HepG2 (cell line): Measurements from ENCODE around the gene CITED4.

ENCODE experiments used
- CHD2 ChIP-seq: IDR thresholded peaks from 2 replicates; pipeline ENCODE4 v1.6.1; 2011; ENCODE audit warnings: low read depth, low read length, improper control_type of control experiment
- ISX ChIP-seq: sonication (generic); formaldehyde crosslinking; conservative IDR thresholded peaks from 2 replicates; pipeline ENCODE4 v1.5.0; 2020; ENCODE audit warnings: missing genetic modification reagents
- POLR2A ChIP-seq, 2 experiments: IDR thresholded peaks; 2 replicates each; pipeline ENCODE4 v1.6.1; 2011; ENCODE audit warnings: low read depth in 2 of 2, low read length in 2 of 2, mild to moderate bottlenecking in 1 of 2, moderate library complexity in 1 of 2; ENCODE audit not compliant: insufficient read depth in 1 of 2
- SOX6 ChIP-seq, 2 experiments: fragments of 450-650 bp in 1 of 2; sonication (generic) in 1 of 2; formaldehyde crosslinking in 1 of 2; IDR thresholded peaks; 2 replicates each; pipeline versions ENCODE4 v1.4.0 to v1.6.1; 2017 to 2020; ENCODE audit warnings: antibody characterized with exemption in 1 of 2, mild to moderate bottlenecking in 1 of 2, missing genetic modification reagents in 1 of 2
- TARDBP ChIP-seq: sonication (generic); formaldehyde crosslinking; IDR thresholded peaks from 2 replicates; pipeline ENCODE4 v1.8.0; 2022; ENCODE audit warnings: mild to moderate bottlenecking, missing genetic modification reagents
- TCF7 ChIP-seq: sonication (generic); IDR thresholded peaks from 2 replicates; pipeline ENCODE4 v1.6.1; 2016; ENCODE audit warnings: antibody characterized with exemption, low read depth
- ZFX ChIP-seq: sonication (generic); formaldehyde crosslinking; IDR thresholded peaks from 2 replicates; pipeline ENCODE4 v1.4.0; 2020; ENCODE audit warnings: mild to moderate bottlenecking, low read depth, missing genetic modification reagents, moderate library complexity
- ZNF619 ChIP-seq: sonication (generic); formaldehyde crosslinking; IDR thresholded peaks from 2 replicates; pipeline ENCODE4 v1.4.0; 2020; ENCODE audit warnings: mild to moderate bottlenecking, missing genetic modification reagents
- TF ChIP-seq, protein P1 (sequence below): sonication (generic); formaldehyde crosslinking; IDR thresholded peaks from 2 replicates; pipeline ENCODE4 v1.8.1; 2023; ENCODE audit warnings: mild to moderate bottlenecking, missing genetic modification reagents
- TF ChIP-seq, protein P2 (sequence below): IDR thresholded peaks from 2 replicates; pipeline ENCODE4 v1.6.1; 2016; ENCODE audit warnings: control low read depth
- TF ChIP-seq, protein P3 (sequence below): IDR thresholded peaks from 2 replicates; pipeline ENCODE4 v1.6.1; 2016; ENCODE audit warnings: low read depth, borderline replicate concordance
- TF ChIP-seq, protein P4 (sequence below): sonication (generic); formaldehyde crosslinking; IDR thresholded peaks from 2 replicates; pipeline ENCODE4 v1.5.0; 2020; ENCODE audit warnings: mild to moderate bottlenecking, missing genetic modification reagents, moderate library complexity
- TF ChIP-seq, protein P5 (sequence below): sonication (generic); formaldehyde crosslinking; IDR thresholded peaks from 2 replicates; pipeline ENCODE4 v1.8.1; 2022; ENCODE audit warnings: low read depth, mild to moderate bottlenecking, missing genetic modification reagents
- TF ChIP-seq, protein P6 (sequence below): sonication (generic); formaldehyde crosslinking; IDR thresholded peaks from 2 replicates; pipeline ENCODE4 v1.4.0; 2020; ENCODE audit warnings: missing genetic modification reagents, mild to moderate bottlenecking, borderline replicate concordance

DNA sequence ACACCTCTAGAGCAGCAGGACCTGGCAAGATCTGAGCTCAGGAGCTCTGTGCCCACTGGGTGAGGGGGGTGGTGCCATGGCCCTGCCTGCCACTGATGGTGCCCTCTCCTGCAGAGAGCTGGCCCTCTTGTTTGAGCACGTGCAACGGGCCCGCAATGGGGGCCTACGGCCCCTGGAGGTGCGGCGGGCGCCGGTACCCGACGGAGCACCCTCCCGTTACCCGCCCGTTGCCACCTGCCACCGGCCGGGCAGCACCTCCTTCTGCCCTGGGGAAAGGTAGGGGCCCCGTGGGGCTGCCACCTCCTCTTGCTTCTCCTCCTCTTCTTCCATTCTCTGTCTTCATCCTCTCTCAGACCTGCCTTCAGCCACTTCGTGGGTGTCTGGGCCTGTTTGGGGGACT, 38.2 kb downstream of the CITED4 start:
- TF ChIP-seq, protein P1, sequence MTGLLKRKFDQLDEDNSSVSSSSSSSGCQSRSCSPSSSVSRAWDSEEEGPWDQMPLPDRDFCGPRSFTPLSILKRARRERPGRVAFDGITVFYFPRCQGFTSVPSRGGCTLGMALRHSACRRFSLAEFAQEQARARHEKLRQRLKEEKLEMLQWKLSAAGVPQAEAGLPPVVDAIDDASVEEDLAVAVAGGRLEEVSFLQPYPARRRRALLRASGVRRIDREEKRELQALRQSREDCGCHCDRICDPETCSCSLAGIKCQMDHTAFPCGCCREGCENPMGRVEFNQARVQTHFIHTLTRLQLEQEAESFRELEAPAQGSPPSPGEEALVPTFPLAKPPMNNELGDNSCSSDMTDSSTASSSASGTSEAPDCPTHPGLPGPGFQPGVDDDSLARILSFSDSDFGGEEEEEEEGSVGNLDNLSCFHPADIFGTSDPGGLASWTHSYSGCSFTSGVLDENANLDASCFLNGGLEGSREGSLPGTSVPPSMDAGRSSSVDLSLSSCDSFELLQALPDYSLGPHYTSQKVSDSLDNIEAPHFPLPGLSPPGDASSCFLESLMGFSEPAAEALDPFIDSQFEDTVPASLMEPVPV: no peak
- TF ChIP-seq ZNF619 (CRISPR knock-in tag): no peak
- TF ChIP-seq ZFX (CRISPR knock-in tag): no peak
- TF ChIP-seq, protein P2, sequence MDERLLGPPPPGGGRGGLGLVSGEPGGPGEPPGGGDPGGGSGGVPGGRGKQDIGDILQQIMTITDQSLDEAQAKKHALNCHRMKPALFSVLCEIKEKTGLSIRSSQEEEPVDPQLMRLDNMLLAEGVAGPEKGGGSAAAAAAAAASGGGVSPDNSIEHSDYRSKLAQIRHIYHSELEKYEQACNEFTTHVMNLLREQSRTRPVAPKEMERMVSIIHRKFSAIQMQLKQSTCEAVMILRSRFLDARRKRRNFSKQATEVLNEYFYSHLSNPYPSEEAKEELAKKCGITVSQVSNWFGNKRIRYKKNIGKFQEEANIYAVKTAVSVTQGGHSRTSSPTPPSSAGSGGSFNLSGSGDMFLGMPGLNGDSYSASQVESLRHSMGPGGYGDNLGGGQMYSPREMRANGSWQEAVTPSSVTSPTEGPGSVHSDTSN: no peak
- TF ChIP-seq, protein P3, sequence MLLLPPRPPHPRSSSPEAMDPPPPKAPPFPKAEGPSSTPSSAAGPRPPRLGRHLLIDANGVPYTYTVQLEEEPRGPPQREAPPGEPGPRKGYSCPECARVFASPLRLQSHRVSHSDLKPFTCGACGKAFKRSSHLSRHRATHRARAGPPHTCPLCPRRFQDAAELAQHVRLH: no peak
- TF ChIP-seq, protein P4, sequence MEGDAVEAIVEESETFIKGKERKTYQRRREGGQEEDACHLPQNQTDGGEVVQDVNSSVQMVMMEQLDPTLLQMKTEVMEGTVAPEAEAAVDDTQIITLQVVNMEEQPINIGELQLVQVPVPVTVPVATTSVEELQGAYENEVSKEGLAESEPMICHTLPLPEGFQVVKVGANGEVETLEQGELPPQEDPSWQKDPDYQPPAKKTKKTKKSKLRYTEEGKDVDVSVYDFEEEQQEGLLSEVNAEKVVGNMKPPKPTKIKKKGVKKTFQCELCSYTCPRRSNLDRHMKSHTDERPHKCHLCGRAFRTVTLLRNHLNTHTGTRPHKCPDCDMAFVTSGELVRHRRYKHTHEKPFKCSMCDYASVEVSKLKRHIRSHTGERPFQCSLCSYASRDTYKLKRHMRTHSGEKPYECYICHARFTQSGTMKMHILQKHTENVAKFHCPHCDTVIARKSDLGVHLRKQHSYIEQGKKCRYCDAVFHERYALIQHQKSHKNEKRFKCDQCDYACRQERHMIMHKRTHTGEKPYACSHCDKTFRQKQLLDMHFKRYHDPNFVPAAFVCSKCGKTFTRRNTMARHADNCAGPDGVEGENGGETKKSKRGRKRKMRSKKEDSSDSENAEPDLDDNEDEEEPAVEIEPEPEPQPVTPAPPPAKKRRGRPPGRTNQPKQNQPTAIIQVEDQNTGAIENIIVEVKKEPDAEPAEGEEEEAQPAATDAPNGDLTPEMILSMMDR (CRISPR knock-in tag): no peak
- TF ChIP-seq TCF7: no peak
- TF ChIP-seq, protein P5, sequence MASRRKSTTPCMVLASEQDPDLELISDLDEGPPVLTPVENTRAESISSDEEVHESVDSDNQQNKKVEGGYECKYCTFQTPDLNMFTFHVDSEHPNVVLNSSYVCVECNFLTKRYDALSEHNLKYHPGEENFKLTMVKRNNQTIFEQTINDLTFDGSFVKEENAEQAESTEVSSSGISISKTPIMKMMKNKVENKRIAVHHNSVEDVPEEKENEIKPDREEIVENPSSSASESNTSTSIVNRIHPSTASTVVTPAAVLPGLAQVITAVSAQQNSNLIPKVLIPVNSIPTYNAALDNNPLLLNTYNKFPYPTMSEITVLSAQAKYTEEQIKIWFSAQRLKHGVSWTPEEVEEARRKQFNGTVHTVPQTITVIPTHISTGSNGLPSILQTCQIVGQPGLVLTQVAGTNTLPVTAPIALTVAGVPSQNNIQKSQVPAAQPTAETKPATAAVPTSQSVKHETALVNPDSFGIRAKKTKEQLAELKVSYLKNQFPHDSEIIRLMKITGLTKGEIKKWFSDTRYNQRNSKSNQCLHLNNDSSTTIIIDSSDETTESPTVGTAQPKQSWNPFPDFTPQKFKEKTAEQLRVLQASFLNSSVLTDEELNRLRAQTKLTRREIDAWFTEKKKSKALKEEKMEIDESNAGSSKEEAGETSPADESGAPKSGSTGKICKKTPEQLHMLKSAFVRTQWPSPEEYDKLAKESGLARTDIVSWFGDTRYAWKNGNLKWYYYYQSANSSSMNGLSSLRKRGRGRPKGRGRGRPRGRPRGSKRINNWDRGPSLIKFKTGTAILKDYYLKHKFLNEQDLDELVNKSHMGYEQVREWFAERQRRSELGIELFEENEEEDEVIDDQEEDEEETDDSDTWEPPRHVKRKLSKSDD (CRISPR knock-in tag): no peak
- TF ChIP-seq, protein P6, sequence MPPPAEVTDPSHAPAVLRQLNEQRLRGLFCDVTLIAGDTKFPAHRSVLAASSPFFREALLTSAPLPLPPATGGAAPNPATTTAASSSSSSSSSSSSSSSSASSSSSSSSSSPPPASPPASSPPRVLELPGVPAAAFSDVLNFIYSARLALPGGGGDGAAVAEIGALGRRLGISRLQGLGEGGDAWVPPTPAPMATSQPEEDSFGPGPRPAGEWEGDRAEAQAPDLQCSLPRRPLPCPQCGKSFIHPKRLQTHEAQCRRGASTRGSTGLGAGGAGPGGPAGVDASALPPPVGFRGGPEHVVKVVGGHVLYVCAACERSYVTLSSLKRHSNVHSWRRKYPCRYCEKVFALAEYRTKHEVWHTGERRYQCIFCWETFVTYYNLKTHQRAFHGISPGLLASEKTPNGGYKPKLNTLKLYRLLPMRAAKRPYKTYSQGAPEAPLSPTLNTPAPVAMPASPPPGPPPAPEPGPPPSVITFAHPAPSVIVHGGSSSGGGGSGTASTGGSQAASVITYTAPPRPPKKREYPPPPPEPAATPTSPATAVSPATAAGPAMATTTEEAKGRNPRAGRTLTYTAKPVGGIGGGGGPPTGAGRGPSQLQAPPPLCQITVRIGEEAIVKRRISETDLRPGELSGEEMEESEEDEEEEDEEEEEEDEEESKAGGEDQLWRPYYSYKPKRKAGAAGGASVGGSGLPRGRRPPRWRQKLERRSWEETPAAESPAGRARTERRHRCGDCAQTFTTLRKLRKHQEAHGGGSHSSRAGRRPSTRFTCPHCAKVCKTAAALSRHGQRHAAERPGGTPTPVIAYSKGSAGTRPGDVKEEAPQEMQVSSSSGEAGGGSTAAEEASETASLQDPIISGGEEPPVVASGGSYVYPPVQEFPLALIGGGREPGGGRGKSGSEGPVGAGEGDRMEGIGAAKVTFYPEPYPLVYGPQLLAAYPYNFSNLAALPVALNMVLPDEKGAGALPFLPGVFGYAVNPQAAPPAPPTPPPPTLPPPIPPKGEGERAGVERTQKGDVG: no peak
- TF ChIP-seq TARDBP (CRISPR knock-in tag): no peak
- no peak for TF ChIP-seq CHD2
- TF ChIP-seq SOX6 (IDR thresholded peaks at IDR 0.05): no peak
- no peak for TF ChIP-seq SOX6 (CRISPR knock-in tag; IDR thresholded peaks at IDR 0.05)
- no peak for TF ChIP-seq ISX
- TF ChIP-seq POLR2A (IDR thresholded peaks at IDR 0.05; ENCODE audit: insufficient read depth in 1 of 2, low read depth in 2 of 2, low read length in 2 of 2): no peak
